Activated CD4-positive, alpha-beta T cell treated with anti-CD3 and anti-CD28 coated beads for 4 hours (primary cell): Measurements from ENCODE around the gene MON2.
"Not testable (repeated sequence)": the region's sequence is repeated elsewhere in the genome, so short reads cannot be mapped to it uniquely, and the experiment has no call there.

Experiments used
- DNase-seq, 2 donors: peaks; one replicate each; pipeline ENCODE4 v3.0.0-alpha.2; 2020

Gene MON2

GRCh38 chr12:62471734-62472133 is 5.1 kb downstream of the MON2 start:
- no peak for DNase-seq

- DNase-seq: no peak
Measured at GRCh38 chr12:62472472-62472871, 5.8 kb downstream of the MON2 start.

- DNase-seq: no peak
Measured at GRCh38 chr12:62481843-62482540, 15.4 kb downstream of the MON2 start.

GRCh38 chr12:62482769-62483168 is 16.1 kb downstream of the MON2 start:
- no peak for DNase-seq

- no peak for DNase-seq
Measured at GRCh38 chr12:62484233-62484632, 17.6 kb downstream of the MON2 start.

GRCh38 chr12:62505786-62506185 is 39.2 kb downstream of the MON2 start:
- no peak for DNase-seq

- DNase-seq: no peak
Measured at GRCh38 chr12:62512901-62513300, 46.3 kb downstream of the MON2 start.

- not testable (repeated sequence) for DNase-seq
Measured at GRCh38 chr12:62514080-62514479, 47.5 kb downstream of the MON2 start.

GRCh38 chr12:62516927-62517326 is 50.3 kb downstream of the MON2 start:
- no peak for DNase-seq

GRCh38 chr12:62517887-62518286 is 51.3 kb downstream of the MON2 start:
- DNase-seq: no peak

GRCh38 chr12:62519043-62519442 is 52.4 kb downstream of the MON2 start:
- DNase-seq: no peak

- DNase-seq: no peak
Measured at GRCh38 chr12:62520361-62520760, 53.7 kb downstream of the MON2 start.

GRCh38 chr12:62522984-62523383 is 56.4 kb downstream of the MON2 start:
- no peak for DNase-seq

GRCh38 chr12:62523619-62524018 is 57.0 kb downstream of the MON2 start:
- no peak for DNase-seq

- no peak for DNase-seq
Measured at GRCh38 chr12:62525271-62525670, 58.6 kb downstream of the MON2 start.

- no peak for DNase-seq
Measured at GRCh38 chr12:62530596-62530995, 64.0 kb downstream of the MON2 start.

GRCh38 chr12:62532333-62532732 is 65.7 kb downstream of the MON2 start:
- DNase-seq: no peak

GRCh38 chr12:62533087-62533754 is 66.6 kb downstream of the MON2 start:
- DNase-seq: no peak

GRCh38 chr12:62533755-62534107 is 67.1 kb downstream of the MON2 start:
- no peak for DNase-seq

- DNase-seq: no peak
Measured at GRCh38 chr12:62536546-62536945, 69.9 kb downstream of the MON2 start.

GRCh38 chr12:62537551-62537950 is 70.9 kb downstream of the MON2 start:
- no peak for DNase-seq

GRCh38 chr12:62540354-62540753 is 73.7 kb downstream of the MON2 start:
- no peak for DNase-seq

- DNase-seq: no peak
Measured at GRCh38 chr12:62542814-62543213, 76.2 kb downstream of the MON2 start.

- DNase-seq: no peak
Measured at GRCh38 chr12:62543324-62543723, 76.7 kb downstream of the MON2 start.

GRCh38 chr12:62543741-62544140 is 77.1 kb downstream of the MON2 start:
- no peak for DNase-seq
